GM12878 (cell line): ENCODE data around the gene RRAGB. TPM values are rescaled to one million over a fixed set of nuclear protein-coding genes. Genes with fewer than 3 reads are reported as not detected.

Experiments used
- CREB1 ChIP-seq: IDR thresholded peaks from 2 replicates; pipeline ENCODE4 v1.6.1; 2012; ENCODE audit warnings: low read depth, mild to moderate bottlenecking, inconsistent platforms
- CREM ChIP-seq: IDR thresholded peaks from 2 replicates; pipeline ENCODE4 v1.6.1; 2014; ENCODE audit warnings: antibody characterized with exemption, low read depth
- DPF2 ChIP-seq: fragments of 450-650 bp; IDR thresholded peaks from 2 replicates; pipeline ENCODE4 v1.6.1; 2017; ENCODE audit warnings: mild to moderate bottlenecking
- EP300 ChIP-seq, 2 experiments: fragments of 150-350 bp in 1 of 2; IDR thresholded peaks; 2 replicates each; pipeline ENCODE4 v1.6.1; 2011 to 2012; ENCODE audit warnings: low read depth in 2 of 2, low read length in 2 of 2, borderline replicate concordance in 1 of 2, improper control_type of control experiment in 1 of 2, inconsistent platforms in 1 of 2; ENCODE audit not compliant: control insufficient read depth in 1 of 2
- FOXM1 ChIP-seq: IDR thresholded peaks from 2 replicates; pipeline ENCODE4 v1.6.1; 2012; ENCODE audit warnings: low read depth, mild to moderate bottlenecking, inconsistent platforms, low read length, moderate library complexity
- IKZF2 ChIP-seq, 2 experiments: fragments of 450-650 bp; IDR thresholded peaks; 2 replicates each; pipeline ENCODE4 v1.6.1; 2017; ENCODE audit warnings: mild to moderate bottlenecking in 2 of 2, moderate library complexity in 2 of 2
- JUNB ChIP-seq: IDR thresholded peaks from 2 replicates; pipeline ENCODE4 v1.6.1; 2016; ENCODE audit warnings: antibody characterized with exemption, mild to moderate bottlenecking
- JUND ChIP-seq: IDR thresholded peaks from 2 replicates; pipeline ENCODE4 v1.6.1; 2012; ENCODE audit warnings: low read depth, mild to moderate bottlenecking, low read length, improper control_type of control experiment, moderate library complexity
- MEF2A ChIP-seq: IDR thresholded peaks from 2 replicates; pipeline ENCODE4 v1.6.1; 2011; ENCODE audit warnings: low read depth, mild to moderate bottlenecking, low read length, moderate library complexity; ENCODE audit not compliant: insufficient read depth
- MEF2B ChIP-seq: fragments of 450-650 bp; IDR thresholded peaks from 2 replicates; pipeline ENCODE4 v1.6.1; 2018; ENCODE audit warnings: mild to moderate bottlenecking, moderate library complexity; ENCODE audit not compliant: partially characterized antibody, poor library complexity, severe bottlenecking
- MTA2 ChIP-seq: fragments of 450-650 bp; IDR thresholded peaks from 2 replicates; pipeline ENCODE4 v1.6.1; 2016; ENCODE audit warnings: low read depth, mild to moderate bottlenecking, moderate library complexity
- NBN ChIP-seq: fragments of 450-650 bp; IDR thresholded peaks from 2 replicates; pipeline ENCODE4 v1.6.1; 2016
- NFIC ChIP-seq: IDR thresholded peaks from 2 replicates; pipeline ENCODE4 v1.6.1; 2012; ENCODE audit warnings: low read depth, mild to moderate bottlenecking, inconsistent platforms, low read length, moderate library complexity
- NR2F1 ChIP-seq: fragments of 450-650 bp; conservative IDR thresholded peaks from 2 replicates; pipeline ENCODE4 v1.6.1; 2017; ENCODE audit warnings: mild to moderate bottlenecking
- RBBP5 ChIP-seq: fragments of 200-600 bp; sonication (generic); conservative IDR thresholded peaks from 2 replicates; pipeline ENCODE4 v1.6.1; 2016
- RUNX3 ChIP-seq: IDR thresholded peaks from 2 replicates; pipeline ENCODE4 v1.6.1; 2012; ENCODE audit warnings: low read length, inconsistent platforms
- SPI1 ChIP-seq: IDR thresholded peaks from 2 replicates; pipeline ENCODE4 v1.6.1; 2011; ENCODE audit warnings: low read depth, mild to moderate bottlenecking, low read length, moderate library complexity, borderline replicate concordance; ENCODE audit not compliant: insufficient read depth
- STAT3 ChIP-seq: IDR thresholded peaks from 2 replicates; pipeline ENCODE4 v1.6.1; 2011; ENCODE audit warnings: low read depth, low read length, improper control_type of control experiment
- WRNIP1 ChIP-seq: IDR thresholded peaks from 2 replicates; pipeline ENCODE4 v1.6.1; 2011; ENCODE audit warnings: low read depth, low read length, improper control_type of control experiment, borderline replicate concordance
- ZBED1 ChIP-seq: IDR thresholded peaks from 2 replicates; pipeline ENCODE4 v1.6.1; 2016; ENCODE audit warnings: borderline replicate concordance
- ZNF24 ChIP-seq: fragments of 450-650 bp; IDR thresholded peaks from 2 replicates; pipeline ENCODE4 v1.6.1; 2017; ENCODE audit warnings: antibody characterized with exemption, mild to moderate bottlenecking
- polyA plus RNA-seq, 11 experiments: library from polyadenylated mRNA; depleted of rRNA in 4 of 11; unstranded in 6 of 11; stranded (reverse) in 5 of 11; fragments of >200 nt; fragmentation: Nextera tagmentation in 4 of 11; fragmentation: Illumina TruSeq in 1 of 11; extraction: Ambion mirVana in 4 of 11; extraction: Trizol in 1 of 11; gene quantifications; 1 replicate in 1 of 11; 2 replicates in 10 of 11; pipeline versions ENCODE4 v1.2.1 to v1.2.3, GENCODE V29; 2011 to 2016; ENCODE audit warnings: inconsistent platforms in 2 of 11, missing spikeins in 2 of 11, low read depth in 1 of 11
- total RNA-seq, 4 experiments: library from RNA; depleted of rRNA in 3 of 4; stranded (reverse); fragments of >200 nt in 3 of 4; fragmentation: Illumina TruSeq in 1 of 4; extraction: Trizol in 1 of 4; gene quantifications; 2 replicates each; pipeline versions ENCODE4 v1.2.1 to v1.2.3, GENCODE V29; 2013 to 2021
- TF ChIP-seq, protein P1 (sequence below): fragments of 450-650 bp; IDR thresholded peaks from 2 replicates; pipeline ENCODE4 v1.6.1; 2017; ENCODE audit warnings: mild to moderate bottlenecking, moderate library complexity
- TF ChIP-seq, protein P2 (sequence below): IDR thresholded peaks from 2 replicates; pipeline ENCODE4 v1.6.1; 2012; ENCODE audit warnings: low read length, inconsistent platforms
- TF ChIP-seq, protein P3 (sequence below): fragments of 450-650 bp; IDR thresholded peaks from 2 replicates; pipeline ENCODE4 v1.6.1; 2017; ENCODE audit warnings: low read depth, mild to moderate bottlenecking, moderate library complexity
- TF ChIP-seq, protein P4 (sequence below): IDR thresholded peaks from 2 replicates; pipeline ENCODE4 v1.6.1; 2011; ENCODE audit warnings: low read depth, mild to moderate bottlenecking, low read length, moderate library complexity, borderline replicate concordance; ENCODE audit errors: extremely low read depth

The RRAGB gene
- total and polyA plus RNA-seq, 10 of the 15 experiments (the other 5 are each of a cell fraction or from before 2014, with no cell fraction given), result 8.2 to 30.8 (median 12.0) TPM

DNA sequence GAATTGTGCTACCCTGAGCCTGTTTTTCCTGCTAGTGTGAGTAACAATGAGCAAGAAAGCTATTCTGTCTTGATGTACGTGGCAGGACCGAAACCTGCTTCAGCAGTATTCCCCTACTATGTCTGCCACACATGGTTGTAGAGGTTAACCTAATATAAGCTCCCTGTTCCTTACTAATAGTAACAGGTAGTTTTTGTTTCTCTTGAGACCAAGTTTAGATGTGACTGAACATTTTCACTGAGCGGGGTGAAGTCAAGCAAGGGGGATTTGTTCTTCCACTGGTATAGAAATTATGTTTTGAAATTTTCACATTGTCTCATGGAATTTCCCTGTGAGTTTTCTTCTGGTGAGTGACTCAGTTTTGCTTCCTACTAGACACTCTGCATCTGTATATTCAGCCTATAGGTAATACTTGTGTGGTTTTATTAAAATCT lies 37.3 kb downstream of the RRAGB start (continued):
- TF ChIP-seq, protein P1, sequence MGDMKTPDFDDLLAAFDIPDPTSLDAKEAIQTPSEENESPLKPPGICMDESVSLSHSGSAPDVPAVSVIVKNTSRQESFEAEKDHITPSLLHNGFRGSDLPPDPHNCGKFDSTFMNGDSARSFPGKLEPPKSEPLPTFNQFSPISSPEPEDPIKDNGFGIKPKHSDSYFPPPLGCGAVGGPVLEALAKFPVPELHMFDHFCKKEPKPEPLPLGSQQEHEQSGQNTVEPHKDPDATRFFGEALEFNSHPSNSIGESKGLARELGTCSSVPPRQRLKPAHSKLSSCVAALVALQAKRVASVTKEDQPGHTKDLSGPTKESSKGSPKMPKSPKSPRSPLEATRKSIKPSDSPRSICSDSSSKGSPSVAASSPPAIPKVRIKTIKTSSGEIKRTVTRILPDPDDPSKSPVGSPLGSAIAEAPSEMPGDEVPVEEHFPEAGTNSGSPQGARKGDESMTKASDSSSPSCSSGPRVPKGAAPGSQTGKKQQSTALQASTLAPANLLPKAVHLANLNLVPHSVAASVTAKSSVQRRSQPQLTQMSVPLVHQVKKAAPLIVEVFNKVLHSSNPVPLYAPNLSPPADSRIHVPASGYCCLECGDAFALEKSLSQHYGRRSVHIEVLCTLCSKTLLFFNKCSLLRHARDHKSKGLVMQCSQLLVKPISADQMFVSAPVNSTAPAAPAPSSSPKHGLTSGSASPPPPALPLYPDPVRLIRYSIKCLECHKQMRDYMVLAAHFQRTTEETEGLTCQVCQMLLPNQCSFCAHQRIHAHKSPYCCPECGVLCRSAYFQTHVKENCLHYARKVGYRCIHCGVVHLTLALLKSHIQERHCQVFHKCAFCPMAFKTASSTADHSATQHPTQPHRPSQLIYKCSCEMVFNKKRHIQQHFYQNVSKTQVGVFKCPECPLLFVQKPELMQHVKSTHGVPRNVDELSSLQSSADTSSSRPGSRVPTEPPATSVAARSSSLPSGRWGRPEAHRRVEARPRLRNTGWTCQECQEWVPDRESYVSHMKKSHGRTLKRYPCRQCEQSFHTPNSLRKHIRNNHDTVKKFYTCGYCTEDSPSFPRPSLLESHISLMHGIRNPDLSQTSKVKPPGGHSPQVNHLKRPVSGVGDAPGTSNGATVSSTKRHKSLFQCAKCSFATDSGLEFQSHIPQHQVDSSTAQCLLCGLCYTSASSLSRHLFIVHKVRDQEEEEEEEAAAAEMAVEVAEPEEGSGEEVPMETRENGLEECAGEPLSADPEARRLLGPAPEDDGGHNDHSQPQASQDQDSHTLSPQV, result no peak
- TF ChIP-seq ZNF24 (peak; percentile 48; the same call in 1 of the 2 replicates), MTA2 (peak; percentile 61), EP300 (IDR thresholded peaks at IDR 0.05; ENCODE audit: borderline replicate concordance in 1 of 2, control insufficient read depth in 1 of 2, low read depth in 2 of 2, low read length in 2 of 2) (peak in 1 of 2 experiments; percentile 39; a peak in 2 of 4 replicates), NR2F1 (0 out of 2 replicates have a peak, but pooled peaks have one; percentile 16), NFIC (peak; percentile 76), CREM (peak; percentile 44; the same call in 1 of the 2 replicates), ZBED1 (peak; percentile 45; the same call in 1 of the 2 replicates), MEF2A (peak; percentile 49; the same call in 1 of the 2 replicates), MEF2B (peak; percentile 79), RBBP5 (no peak), WRNIP1 (no peak), CREB1 (0 out of 2 replicates have a peak, but pooled peaks have one; percentile 25), STAT3 (0 out of 2 replicates have a peak, but pooled peaks have one; percentile 86), FOXM1 (peak; percentile 59; the same call in 1 of the 2 replicates), RUNX3 (peak; percentile 56), SPI1 (peak; percentile 24; the same call in 1 of the 2 replicates), DPF2 (0 out of 2 replicates have a peak, but pooled peaks have one; percentile 32), JUNB (peak; percentile 58), IKZF2 (IDR thresholded peaks at IDR 0.05) (peak; percentile 84 to 87), JUND (no peak), NBN (0 out of 2 replicates have a peak, but pooled peaks have one; percentile 63)
- TF ChIP-seq, protein P2, sequence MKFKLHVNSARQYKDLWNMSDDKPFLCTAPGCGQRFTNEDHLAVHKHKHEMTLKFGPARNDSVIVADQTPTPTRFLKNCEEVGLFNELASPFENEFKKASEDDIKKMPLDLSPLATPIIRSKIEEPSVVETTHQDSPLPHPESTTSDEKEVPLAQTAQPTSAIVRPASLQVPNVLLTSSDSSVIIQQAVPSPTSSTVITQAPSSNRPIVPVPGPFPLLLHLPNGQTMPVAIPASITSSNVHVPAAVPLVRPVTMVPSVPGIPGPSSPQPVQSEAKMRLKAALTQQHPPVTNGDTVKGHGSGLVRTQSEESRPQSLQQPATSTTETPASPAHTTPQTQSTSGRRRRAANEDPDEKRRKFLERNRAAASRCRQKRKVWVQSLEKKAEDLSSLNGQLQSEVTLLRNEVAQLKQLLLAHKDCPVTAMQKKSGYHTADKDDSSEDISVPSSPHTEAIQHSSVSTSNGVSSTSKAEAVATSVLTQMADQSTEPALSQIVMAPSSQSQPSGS, result peak; percentile 70
- TF ChIP-seq, protein P3, sequence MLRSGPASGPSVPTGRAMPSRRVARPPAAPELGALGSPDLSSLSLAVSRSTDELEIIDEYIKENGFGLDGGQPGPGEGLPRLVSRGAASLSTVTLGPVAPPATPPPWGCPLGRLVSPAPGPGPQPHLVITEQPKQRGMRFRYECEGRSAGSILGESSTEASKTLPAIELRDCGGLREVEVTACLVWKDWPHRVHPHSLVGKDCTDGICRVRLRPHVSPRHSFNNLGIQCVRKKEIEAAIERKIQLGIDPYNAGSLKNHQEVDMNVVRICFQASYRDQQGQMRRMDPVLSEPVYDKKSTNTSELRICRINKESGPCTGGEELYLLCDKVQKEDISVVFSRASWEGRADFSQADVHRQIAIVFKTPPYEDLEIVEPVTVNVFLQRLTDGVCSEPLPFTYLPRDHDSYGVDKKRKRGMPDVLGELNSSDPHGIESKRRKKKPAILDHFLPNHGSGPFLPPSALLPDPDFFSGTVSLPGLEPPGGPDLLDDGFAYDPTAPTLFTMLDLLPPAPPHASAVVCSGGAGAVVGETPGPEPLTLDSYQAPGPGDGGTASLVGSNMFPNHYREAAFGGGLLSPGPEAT, result peak; percentile 91
- TF ChIP-seq, protein P4, sequence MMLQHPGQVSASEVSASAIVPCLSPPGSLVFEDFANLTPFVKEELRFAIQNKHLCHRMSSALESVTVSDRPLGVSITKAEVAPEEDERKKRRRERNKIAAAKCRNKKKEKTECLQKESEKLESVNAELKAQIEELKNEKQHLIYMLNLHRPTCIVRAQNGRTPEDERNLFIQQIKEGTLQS, result no peak
